Measurements from ENCODE around the gene CLEC4F. TPM values are rescaled to one million over a fixed set of nuclear protein-coding genes. Genes with fewer than 3 reads are reported as not detected.

Gene CLEC4F
- polyA plus RNA-seq, 4 donors: 0.08 to 0.10 TPM; not detected in 2

DNA sequence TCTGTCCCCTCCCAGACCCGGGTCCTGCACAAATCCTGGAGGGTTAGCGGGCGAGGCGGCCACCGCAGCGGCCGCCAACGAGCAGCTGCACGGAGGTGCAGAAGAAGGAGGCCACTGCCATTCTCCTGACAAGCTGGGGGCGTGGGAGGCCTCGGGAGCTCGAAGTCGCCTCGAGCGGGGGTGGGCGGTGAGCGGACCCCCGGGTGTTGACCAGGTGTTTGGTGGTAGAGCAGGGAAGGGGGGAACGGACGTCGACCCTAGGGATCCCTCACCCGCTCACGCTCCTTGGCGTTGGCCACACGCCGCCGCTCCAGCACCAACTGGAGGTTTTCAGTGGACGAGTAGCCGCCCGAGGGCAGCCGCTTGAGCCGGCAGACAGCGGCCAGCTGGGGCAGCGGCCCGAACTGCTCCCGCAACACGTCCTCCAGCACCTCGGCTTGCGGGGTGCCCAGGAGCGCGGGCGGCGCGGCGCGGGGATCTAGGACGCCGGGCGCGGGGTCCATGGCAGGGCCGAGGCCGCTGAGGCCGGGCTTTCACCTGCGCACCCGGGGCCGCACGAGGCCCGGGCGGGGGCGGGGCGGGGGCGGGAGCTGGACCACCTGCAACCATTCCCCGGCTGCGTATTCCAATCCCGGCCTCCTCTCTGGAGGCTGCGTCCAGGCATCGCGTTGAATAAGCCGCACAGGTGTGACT, 30.1 kb downstream of the CLEC4F start, which contains the start of gene FIGLA:
Gene FIGLA (minus strand): TSS at position 508 of the 693 bp plus-strand sequence. CDS start 5 bp downstream, at position 503.
- DNase-seq (ENCODE audit: low read depth in 4 of 4, low spot score in 3 of 4): no peak

DNA sequence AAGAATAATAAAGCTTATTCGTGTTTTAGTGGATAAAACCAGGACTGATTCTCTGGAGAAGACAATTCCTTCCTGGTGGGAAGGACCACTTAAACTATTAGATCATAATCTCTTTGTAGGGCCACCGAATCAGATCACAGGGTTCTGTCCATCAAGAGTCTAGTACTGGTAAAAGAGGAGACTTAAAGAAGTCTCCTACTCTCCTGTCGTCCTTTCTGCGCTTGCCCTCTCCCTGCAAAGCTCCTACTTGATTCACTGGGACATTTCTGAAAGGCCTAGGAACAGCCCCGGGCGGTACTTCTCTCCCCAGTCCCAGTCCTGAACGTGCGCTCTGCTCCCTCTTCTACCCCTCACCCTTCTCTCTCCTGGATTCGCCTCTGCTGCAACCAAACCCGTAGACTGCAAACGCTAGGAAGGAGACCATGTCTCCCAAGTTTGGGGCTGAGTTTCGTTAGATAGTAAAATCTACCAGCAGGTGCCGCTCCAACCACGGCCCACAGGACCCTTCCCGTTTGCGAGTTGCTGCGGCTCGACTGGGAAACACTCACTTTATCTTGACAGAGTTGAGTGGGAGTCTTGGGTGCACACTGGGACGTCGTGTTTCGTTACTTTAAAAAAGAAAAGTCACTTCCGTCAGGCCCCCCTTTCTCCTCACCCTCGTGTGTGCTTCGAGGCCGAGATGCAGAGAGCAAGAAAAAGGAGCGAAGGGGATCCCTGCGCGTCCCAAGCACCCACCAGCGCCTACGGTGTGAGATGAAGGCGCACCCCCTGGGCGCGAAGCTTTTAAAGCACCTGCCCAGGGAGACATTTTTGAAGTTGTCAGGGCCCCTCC, 30.9 kb downstream of the CLEC4F start:
- DNase-seq (ENCODE audit: low read depth in 4 of 4, low spot score in 3 of 4): peak in 2 of 4 donors; percentile 35 to 59

- no peak for DNase-seq (ENCODE audit: low read depth in 4 of 4, low spot score in 3 of 4)
Measured at GRCh38 chr2:70785137-70785911, 35.1 kb downstream of the CLEC4F start.

DNA sequence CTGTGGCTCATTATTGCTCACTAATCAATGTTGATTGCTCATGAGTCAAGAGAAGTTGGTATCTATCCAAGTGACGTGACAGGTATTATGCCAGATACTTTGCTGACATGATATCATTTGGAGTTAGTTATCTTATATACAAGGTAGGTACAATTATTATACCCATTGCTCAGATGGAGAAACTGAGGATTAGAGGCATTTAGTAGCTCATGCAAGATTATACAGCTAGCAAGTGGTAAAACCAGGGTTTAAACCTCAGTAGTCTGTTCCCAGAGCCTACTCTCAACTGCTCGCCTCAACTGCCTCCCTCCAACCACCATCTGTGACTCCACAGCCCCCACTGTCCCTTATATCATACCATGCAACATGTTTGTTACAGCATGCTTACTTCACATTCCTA, 36.1 kb downstream of the CLEC4F start:
- DNase-seq (ENCODE audit: low read depth in 4 of 4, low spot score in 3 of 4): no peak

GRCh38 chr2:70779911-70780545, 40.4 kb downstream of the CLEC4F start:
- no peak for DNase-seq (ENCODE audit: low read depth in 4 of 4, low spot score in 3 of 4)

DNA sequence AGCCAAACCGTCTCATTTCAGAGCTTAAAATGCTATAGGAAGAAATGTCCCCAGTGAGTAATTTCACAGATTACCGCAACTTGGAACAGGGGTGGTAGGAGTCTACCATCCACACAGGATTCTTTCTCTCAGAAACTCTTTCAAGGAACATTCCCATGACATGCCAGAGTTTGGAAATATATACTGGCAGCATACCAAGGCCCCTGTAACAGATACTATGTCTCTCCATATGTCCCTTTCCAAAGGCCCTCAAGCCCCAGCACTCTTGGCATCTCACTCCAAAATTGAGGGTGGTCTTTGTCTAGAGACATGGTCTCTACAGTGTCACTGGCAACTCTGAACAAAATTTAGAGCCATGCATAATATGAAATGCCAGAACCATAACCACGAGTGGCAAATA, 40.9 kb downstream of the CLEC4F start:
- DNase-seq (ENCODE audit: low read depth in 4 of 4, low spot score in 3 of 4): no peak

- no peak for DNase-seq (ENCODE audit: low read depth in 4 of 4, low spot score in 3 of 4)
Measured at GRCh38 chr2:70778676-70779075, 41.7 kb downstream of the CLEC4F start.

GRCh38 chr2:70777450-70777849, 42.9 kb downstream of the CLEC4F start:
- DNase-seq (ENCODE audit: low read depth in 4 of 4, low spot score in 3 of 4): no peak

DNA sequence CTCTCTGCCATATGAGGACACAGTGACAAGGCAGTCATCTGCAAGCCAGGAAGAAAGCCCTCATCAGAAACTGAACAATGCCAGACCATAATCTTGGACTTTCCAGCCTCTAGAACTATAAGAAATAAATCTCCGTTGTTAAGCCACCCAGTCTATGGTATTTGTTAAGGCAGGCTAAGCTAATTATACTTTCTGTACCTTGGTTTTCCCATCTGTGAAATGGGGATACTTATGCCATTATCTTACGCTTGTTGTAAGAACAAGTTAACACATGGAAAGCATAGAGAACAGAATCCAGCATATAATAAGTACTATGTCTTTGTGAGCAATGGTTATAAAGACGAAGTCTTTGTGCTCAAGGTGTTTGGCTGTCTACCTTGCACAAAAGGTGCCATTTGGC, 44.1 kb downstream of the CLEC4F start:
- no peak for DNase-seq (ENCODE audit: low read depth in 4 of 4, low spot score in 3 of 4)

DNA sequence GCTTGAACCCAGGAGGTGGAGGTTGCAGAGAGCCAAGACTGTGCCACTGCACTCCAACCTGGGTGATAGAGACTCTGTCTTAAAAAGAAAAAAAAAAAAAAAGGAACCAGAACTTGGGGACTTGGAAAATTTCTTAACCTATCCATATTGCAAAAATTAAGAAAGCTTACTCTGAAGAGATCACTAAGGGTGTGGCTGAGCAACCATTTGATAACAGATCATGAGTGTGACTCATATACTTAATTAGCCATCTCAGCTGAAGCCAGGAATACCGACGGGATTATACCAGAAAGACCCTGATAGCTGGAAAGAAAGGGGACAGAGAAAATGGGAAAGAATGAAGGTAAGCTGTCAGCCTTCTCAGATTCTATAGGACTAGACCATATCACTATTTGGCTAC, 45.3 kb downstream of the CLEC4F start:
- no peak for DNase-seq (ENCODE audit: low read depth in 4 of 4, low spot score in 3 of 4)

DNA sequence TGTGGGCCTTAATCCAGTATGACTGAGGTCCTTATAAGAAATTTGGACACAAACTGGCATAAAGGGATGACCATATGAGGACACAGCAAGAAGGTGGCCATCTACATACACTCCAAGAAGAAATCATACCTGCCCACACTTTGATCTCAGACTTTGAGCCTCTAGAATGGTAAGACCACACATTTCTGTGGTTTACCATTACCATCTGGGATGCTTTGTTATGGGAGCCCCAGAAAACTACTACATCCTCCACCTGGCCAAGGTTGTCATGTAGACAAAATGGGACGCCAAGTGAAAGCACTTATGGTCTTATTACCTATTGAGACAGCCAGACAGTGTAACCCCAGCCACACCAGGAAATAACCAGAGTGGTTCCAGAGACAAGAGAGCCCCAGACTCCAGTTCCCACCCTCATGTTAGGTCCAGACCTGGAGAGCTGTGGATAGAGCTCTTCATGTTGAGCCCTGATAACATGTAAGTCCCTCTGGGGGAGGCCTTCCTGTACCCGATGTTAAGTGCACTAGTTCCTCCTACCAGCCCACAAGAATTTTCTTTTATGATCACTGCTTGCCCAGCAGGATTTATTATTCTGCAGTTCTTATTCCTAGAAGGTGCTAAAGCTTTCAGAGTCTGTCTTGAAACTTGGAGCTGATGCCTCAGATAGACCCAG, 47.8 kb downstream of the CLEC4F start:
- no peak for DNase-seq (ENCODE audit: low read depth in 4 of 4, low spot score in 3 of 4)

DNA sequence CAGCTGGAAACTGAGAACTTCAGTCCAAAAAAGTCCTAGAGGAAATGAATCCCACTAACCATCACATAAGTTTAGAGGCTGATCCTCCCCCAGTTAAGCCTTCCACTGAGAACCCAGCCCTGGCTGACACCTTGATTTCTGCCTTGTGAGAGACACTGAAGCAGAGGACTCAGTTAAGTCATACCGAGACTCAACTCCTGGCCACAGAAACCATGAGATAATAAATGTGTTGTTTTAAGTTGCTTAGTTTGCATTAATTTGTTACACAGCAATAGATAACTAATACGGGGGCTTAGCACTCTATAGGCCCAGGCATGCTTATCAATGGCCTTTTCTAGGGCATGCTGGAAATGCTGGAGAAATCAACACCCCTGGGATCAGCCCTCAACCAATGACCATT, 49.0 kb downstream of the CLEC4F start:
- no peak for DNase-seq (ENCODE audit: low read depth in 4 of 4, low spot score in 3 of 4)

GRCh38 chr2:70769450-70769849, 50.9 kb downstream of the CLEC4F start:
- no peak for DNase-seq (ENCODE audit: low read depth in 4 of 4, low spot score in 3 of 4)

DNA sequence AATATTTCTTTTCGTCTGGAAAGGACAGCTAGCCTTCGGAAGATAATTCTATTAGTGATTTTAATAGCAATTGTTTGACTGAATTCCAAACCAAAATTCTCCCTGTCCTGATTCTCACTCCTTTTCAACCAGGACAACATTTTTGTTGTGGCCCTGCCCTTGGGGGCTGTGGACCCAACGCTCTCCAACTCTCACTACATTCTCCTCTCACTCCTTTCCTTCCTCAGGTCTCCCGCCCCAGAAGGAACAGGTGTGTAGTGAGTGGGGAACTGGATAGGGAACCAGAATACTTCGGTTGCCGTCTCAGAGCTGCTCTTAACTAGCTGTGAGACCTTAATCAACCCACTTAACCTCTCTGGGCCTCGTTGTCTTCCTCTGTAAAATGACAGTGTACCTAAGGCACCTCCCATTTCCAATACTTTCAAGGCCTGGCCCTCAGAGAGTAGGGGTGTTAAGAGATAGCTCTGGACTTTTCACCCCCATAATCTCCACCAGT, 51.8 kb downstream of the CLEC4F start:
- DNase-seq (ENCODE audit: low read depth in 4 of 4, low spot score in 3 of 4): no peak

GRCh38 chr2:70767699-70768589, 52.5 kb downstream of the CLEC4F start, which contains the start of gene ADD2:
TSS of gene ADD2 (minus strand) at chr2:70768200. CDS start at chr2:70706408, 61,792 bp downstream.
- no peak for DNase-seq (ENCODE audit: low read depth in 4 of 4, low spot score in 3 of 4)

- no peak for DNase-seq (ENCODE audit: low read depth in 4 of 4, low spot score in 3 of 4)
Measured at GRCh38 chr2:70767079-70767698, 53.2 kb downstream of the CLEC4F start.

DNA sequence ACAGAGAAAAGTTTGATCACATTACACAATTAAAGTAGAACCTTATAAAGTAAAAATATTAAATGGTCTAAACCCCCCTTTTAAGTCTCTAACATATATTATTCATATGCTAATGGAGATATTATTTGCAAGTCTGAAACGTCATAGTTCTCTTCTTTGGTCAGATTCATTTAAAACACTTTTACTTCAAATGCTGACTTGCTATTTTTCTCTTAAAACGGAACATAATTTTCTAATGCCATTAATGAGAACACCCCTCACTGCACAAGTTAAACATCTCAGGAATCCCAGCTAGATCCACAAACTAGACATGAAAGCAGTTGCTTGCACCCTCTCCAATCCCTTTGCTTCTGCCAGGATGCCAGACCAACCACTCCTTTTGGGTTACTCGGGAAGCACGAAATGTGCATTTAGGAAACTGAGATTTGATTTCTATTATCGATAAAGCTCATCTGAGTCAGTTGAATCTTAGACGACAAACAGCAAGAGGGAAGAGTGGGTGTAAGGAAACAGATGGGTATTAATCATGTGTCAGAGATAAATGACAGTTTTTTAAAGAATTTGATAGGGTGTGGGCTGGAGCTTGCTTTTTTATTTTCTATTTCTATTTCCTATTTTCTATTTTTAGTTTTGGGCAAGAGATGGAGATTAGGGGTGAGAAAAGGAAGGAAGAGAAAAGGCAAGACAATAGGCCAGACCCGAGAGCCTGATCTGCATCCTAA, 53.9 kb downstream of the CLEC4F start:
- no peak for DNase-seq (ENCODE audit: low read depth in 4 of 4, low spot score in 3 of 4)

DNA sequence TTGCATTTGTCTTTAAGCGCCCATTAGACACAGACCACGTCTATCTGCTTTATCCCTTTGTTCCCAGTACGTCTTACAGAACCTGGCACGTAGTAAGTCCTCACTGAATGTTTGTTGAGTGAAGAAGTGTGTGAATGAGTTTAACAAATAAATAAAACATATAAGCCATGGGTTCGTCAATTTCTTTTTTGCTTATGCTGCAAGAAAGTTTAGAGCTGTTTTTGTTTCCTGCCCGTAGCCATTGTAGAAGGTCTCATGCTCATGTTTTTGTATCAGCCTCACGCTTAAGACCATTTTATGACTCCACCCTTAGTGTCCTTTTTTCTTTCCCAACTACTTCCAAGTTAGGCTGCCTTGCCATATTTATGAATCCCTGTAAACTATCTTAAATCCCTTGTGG, 54.9 kb downstream of the CLEC4F start:
- DNase-seq (ENCODE audit: low read depth in 4 of 4, low spot score in 3 of 4): no peak

All from right renal pelvis (tissue), 4 donors.